ENCODE measurements around the gene PRF1.

GRCh38 chr10:70586348-70586930, 16.1 kb downstream of the PRF1 start:
- TF ChIP-seq CTCF (IDR thresholded peaks at IDR 0.05; ENCODE audit: poor library complexity), result no peak
- no peak for TF ChIP-seq EZH2 (IDR thresholded peaks at IDR 0.05; ENCODE audit: borderline replicate concordance)
- no peak for TF ChIP-seq EZH2phosphoT487 (IDR thresholded peaks at IDR 0.05; ENCODE audit: low read depth, severe bottlenecking, unreplicated experiment)

Measured in hepatocyte (in vitro differentiated cells).